B cell (primary cell): ENCODE results near the gene SEPSECS. TPM values are rescaled to one million over a fixed set of nuclear protein-coding genes. Genes with fewer than 3 reads are reported as not detected.

Source experiments
- ATAC-seq: fragments of 200-7000 bp; cut with Tn5 transposase; one replicate; pipeline ENCODE4 v1.10.0; 2021; ENCODE audit warnings: low read depth, mild to moderate bottlenecking, moderate number of reproducible peaks, moderate library complexity
- CTCF ChIA-PET: fragments of 350-600 bp; sonication (Branson Sonifier 250); formaldehyde crosslinking; loops from one replicate; lab custom pipeline; 2021; ENCODE audit warnings: antibody characterized with exemption, inconsistent platforms; lab: Charles Lee
- POLR2A ChIA-PET: fragments of 350-600 bp; sonication (Branson Sonifier 250); formaldehyde crosslinking; loops from one replicate; lab custom pipeline; 2021; ENCODE audit warnings: antibody characterized with exemption; lab: Charles Lee
- DNase-seq: peaks from one replicate; pipeline ENCODE4 v3.0.0; 2013
- H2AFZ ChIP-seq: 2 replicates; pipeline ENCODE4 v1.6.1; 2012; ENCODE audit warnings: mild to moderate bottlenecking, low read depth, low read length; ENCODE audit not compliant: insufficient read depth, poor library complexity, severe bottlenecking
- H3K27ac ChIP-seq, 2 donors: 1 replicate in 1 of 2; 2 replicates in 1 of 2; pipeline ENCODE4 v1.5.1; 2012 to 2013; ENCODE audit warnings: low read length in 2 of 2, mild to moderate bottlenecking in 2 of 2, moderate library complexity in 1 of 2
- H3K27me3 ChIP-seq, 4 experiments: fragments of 200-600 bp in 1 of 4; sonication (generic) in 1 of 4; replicated peaks in 1 of 4; 1 replicate in 2 of 4; 2 replicates in 2 of 4; pipeline versions ENCODE4 v1.6.1 to v1.7.0; 2013 to 2016; ENCODE audit warnings: low read length in 3 of 4, mild to moderate bottlenecking in 2 of 4, mixed read lengths in 1 of 4, moderate library complexity in 1 of 4; ENCODE audit not compliant: insufficient read depth in 4 of 4, control insufficient read depth in 3 of 4; ENCODE audit errors: control extremely low read depth in 1 of 4
- H3K36me3 ChIP-seq, 2 experiments: replicated peaks in 1 of 2; 1 replicate in 1 of 2; 2 replicates in 1 of 2; pipeline versions ENCODE4 v1.6.1 to v1.7.1; 2013; ENCODE audit warnings: low read length in 1 of 2; ENCODE audit not compliant: insufficient read depth in 2 of 2, control insufficient read depth in 1 of 2; ENCODE audit errors: control extremely low read depth in 1 of 2, extremely low read depth in 1 of 2
- H3K4me1 ChIP-seq, 2 donors: fragments of 200-600 bp in 1 of 2; sonication (generic) in 1 of 2; 1 replicate in 1 of 2; 2 replicates in 1 of 2; pipeline versions ENCODE4 v1.5.1 to v1.6.1; 2013 to 2017; ENCODE audit warnings: low read length in 2 of 2; ENCODE audit not compliant: control insufficient read depth in 2 of 2, insufficient read depth in 2 of 2
- H3K4me2 ChIP-seq: replicated peaks from 2 replicates; pipeline ENCODE3; 2012; ENCODE audit warnings: mild to moderate bottlenecking, low read depth, low read length; ENCODE audit not compliant: poor library complexity, severe bottlenecking
- H3K4me3 ChIP-seq, 5 experiments: fragments of 200-600 bp in 1 of 5; sonication (generic) in 1 of 5; 1 replicate in 3 of 5; 2 replicates in 2 of 5; pipeline versions ENCODE4 v1.5.1 to v1.7.0; 2011 to 2016; ENCODE audit warnings: low read length in 4 of 5, mild to moderate bottlenecking in 4 of 5, low read depth in 2 of 5, control low read depth in 1 of 5, moderate library complexity in 1 of 5; ENCODE audit not compliant: insufficient read depth in 1 of 5; ENCODE audit errors: control extremely low read depth in 1 of 5, extremely low read depth in 1 of 5
- H3K79me2 ChIP-seq: fragments of 200-600 bp; sonication (generic); one replicate; pipeline ENCODE4 v1.6.0; 2016; ENCODE audit warnings: low read length; ENCODE audit not compliant: control insufficient read depth, insufficient read depth
- H3K9ac ChIP-seq: fragments of 200-600 bp; sonication (generic); 2 replicates; pipeline ENCODE4 v1.6.1; 2017; ENCODE audit warnings: mild to moderate bottlenecking, low read length, moderate library complexity
- H3K9me3 ChIP-seq, 3 donors: one replicate each; pipeline versions ENCODE4 v1.6.1 to v1.7.1; 2013; ENCODE audit warnings: low read length in 2 of 3; ENCODE audit not compliant: control insufficient read depth in 2 of 3, insufficient read depth in 1 of 3; ENCODE audit errors: control extremely low read depth in 1 of 3
- H4K20me1 ChIP-seq: 2 replicates; pipeline ENCODE4 v1.6.0; 2012; ENCODE audit warnings: mild to moderate bottlenecking, low read length; ENCODE audit not compliant: insufficient read depth, control insufficient read depth, poor library complexity, severe bottlenecking
- H3K27ac Mint-ChIP-seq: one replicate; pipeline ENCODE4 v1.8.0; 2021; ENCODE audit warnings: mixed read lengths
- H3K27me3 Mint-ChIP-seq: one replicate; pipeline ENCODE4 v1.8.0; 2021; ENCODE audit warnings: mixed read lengths
- H3K4me1 Mint-ChIP-seq: one replicate; pipeline ENCODE4 v1.8.0; 2021; ENCODE audit warnings: mixed read lengths
- H3K4me3 Mint-ChIP-seq: one replicate; pipeline ENCODE4 v1.8.0; 2021; ENCODE audit warnings: mixed read lengths
- H3K9me3 Mint-ChIP-seq: one replicate; pipeline ENCODE4 v1.8.0; 2022; ENCODE audit warnings: mixed read lengths; ENCODE audit not compliant: insufficient read depth
- EZH2 ChIP-seq: IDR thresholded peaks from 2 replicates; pipeline ENCODE4 v1.6.1; 2012; ENCODE audit warnings: borderline replicate concordance, low read depth, mild to moderate bottlenecking, moderate library complexity, low read length; ENCODE audit not compliant: insufficient read depth, poor library complexity, severe bottlenecking
- WGBS: methylation state at CpG from one replicate; pipeline ENCODE4 v1.1.5; 2013; ENCODE audit warnings: missing lambda C conversion rate; ENCODE audit not compliant: insufficient coverage; 5-methylcytosine and 5-hydroxymethylcytosine counted together
- intact Hi-C: fragments of 100-400 bp; cut with micrococcal nuclease; formaldehyde crosslinking; loops from one replicate; pipeline ENCODE4 v1.10.0; 2022
- polyA plus RNA-seq: library from polyadenylated mRNA; depleted of rRNA; stranded (reverse); fragments of >200 nt; gene quantifications from 2 replicates; pipeline ENCODE4 v1.2.3, GENCODE V29; 2012
- total RNA-seq, 2 donors: library from RNA; stranded (reverse); fragments of 120-200 nt in 1 of 2; gene quantifications; 1 replicate in 1 of 2; 2 replicates in 1 of 2; pipeline versions ENCODE4 v1.2.3 to v1.2.4, GENCODE V29; 2013 to 2022
- TF ChIP-seq, protein P1 (sequence below): fragments of 200-600 bp; IDR thresholded peaks from one replicate; pipeline ENCODE4 v1.8.0; 2022; ENCODE audit warnings: antibody characterized with exemption, mild to moderate bottlenecking

SEPSECS gene
- total and polyA plus RNA-seq, 2 donors (not counting 1 experiment from before 2014, with no cell fraction given), result 6.2 to 17.0 TPM

DNA sequence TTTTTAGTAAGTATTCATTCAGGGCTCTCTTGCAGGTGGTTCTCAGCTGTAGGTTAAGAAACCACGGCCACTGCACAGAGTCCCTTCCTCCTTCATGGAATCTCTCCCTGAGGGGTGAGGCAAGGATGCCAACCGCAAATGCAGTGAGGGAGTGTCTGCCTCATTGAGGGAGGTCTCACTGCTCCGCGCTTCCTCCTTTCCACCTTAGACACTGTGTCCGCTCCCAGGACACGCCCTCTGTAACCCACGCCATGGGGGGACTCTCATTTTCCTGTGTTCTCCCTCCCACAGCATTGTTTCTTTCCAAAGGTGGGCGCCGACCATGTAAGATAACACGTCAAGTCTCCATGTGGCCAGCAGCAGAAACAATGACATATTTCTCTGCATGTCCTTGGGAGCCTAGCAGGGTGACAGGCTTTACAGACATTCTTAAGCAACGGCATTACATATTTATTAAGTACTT, 63.2 kb downstream of the SEPSECS start:
- Mint-ChIP-seq H3K4me1 (no peaks in the 10 kb centered on the region), H3K27ac (no peak overlapping the region), H3K27me3 (peaks cover 22% of the 10 kb centered on the region), H3K9me3 (peaks cover 11% of the 10 kb centered on the region), H3K4me3 (no peak overlapping the region)
- DNase-seq (no peak), ATAC-seq (no peak)
- intact Hi-C loops, result no loop called here
- POLR2A ChIA-PET, result no interaction called here
- no peak overlapping the region for H3K9ac ChIP-seq
- no peak overlapping the region for H3K27ac ChIP-seq
- no peaks in the 10 kb centered on the region for H3K4me1 ChIP-seq
- CTCF ChIA-PET, result no interaction called here
- H3K27me3 ChIP-seq, result no peaks in the 10 kb centered on the region
- no peaks in the 10 kb centered on the region for H3K79me2 ChIP-seq
- H3K4me2 ChIP-seq, result no peak overlapping the region
- WGBS, result 84% methylated on average over 7 of the region's 11 CpGs
- peaks cover 0 to 26% (median 8%) of the 10 kb centered on the region in 3 donors for H3K9me3 ChIP-seq
- no peaks in the 10 kb centered on the region for H3K36me3 ChIP-seq
- no peaks in the 10 kb centered on the region for H4K20me1 ChIP-seq
- no peak overlapping the region for H2AFZ ChIP-seq
- no peak for TF ChIP-seq EZH2
- TF ChIP-seq, protein P1, sequence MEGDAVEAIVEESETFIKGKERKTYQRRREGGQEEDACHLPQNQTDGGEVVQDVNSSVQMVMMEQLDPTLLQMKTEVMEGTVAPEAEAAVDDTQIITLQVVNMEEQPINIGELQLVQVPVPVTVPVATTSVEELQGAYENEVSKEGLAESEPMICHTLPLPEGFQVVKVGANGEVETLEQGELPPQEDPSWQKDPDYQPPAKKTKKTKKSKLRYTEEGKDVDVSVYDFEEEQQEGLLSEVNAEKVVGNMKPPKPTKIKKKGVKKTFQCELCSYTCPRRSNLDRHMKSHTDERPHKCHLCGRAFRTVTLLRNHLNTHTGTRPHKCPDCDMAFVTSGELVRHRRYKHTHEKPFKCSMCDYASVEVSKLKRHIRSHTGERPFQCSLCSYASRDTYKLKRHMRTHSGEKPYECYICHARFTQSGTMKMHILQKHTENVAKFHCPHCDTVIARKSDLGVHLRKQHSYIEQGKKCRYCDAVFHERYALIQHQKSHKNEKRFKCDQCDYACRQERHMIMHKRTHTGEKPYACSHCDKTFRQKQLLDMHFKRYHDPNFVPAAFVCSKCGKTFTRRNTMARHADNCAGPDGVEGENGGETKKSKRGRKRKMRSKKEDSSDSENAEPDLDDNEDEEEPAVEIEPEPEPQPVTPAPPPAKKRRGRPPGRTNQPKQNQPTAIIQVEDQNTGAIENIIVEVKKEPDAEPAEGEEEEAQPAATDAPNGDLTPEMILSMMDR, result no peak
- H3K4me3 ChIP-seq, result no peak overlapping the region

DNA sequence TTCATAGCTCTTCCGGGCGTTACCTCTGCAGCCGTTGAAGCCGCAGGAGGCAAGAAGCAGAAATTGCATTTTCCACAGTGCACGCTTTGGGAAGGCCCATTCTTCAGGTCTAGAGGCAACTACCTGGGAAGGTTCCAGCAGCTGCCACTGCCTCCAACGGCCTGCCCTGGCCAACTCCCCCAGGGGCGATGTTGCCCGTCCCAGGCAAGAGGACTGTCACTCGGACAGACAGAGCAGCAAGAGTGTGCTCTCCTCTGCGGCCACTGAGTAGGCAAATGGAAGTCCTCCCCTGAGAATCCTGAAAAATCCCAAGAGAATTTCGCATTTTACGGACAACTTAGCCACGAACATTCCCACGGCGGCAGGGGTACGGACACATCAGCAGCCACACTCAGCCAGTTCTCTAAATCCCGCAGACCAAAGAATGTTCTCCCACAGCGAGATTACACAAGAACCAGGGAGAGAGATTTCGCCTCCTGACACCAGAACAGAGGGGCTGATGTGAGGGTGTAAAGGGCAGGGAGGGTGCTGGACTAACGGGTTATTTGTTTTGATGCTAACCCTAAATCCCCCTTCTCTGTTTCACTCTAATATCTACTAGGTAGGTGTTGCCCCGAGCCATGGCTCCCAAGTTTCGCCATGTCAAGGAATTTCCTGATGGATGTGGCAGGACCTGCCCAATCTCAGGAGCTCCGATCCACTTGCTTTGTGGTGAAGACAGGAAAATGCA, 63.8 kb downstream of the SEPSECS start:
- H3K9me3 ChIP-seq, result peaks cover 0 to 21% (median 8%) of the 10 kb centered on the region in 3 donors
- no peaks in the 10 kb centered on the region for H3K79me2 ChIP-seq
- no peak overlapping the region for H2AFZ ChIP-seq
- intact Hi-C loops, result no loop called here
- H3K4me1 Mint-ChIP-seq, result no peaks in the 10 kb centered on the region
- no peaks in the 10 kb centered on the region for H3K4me1 ChIP-seq
- ChIA-PET CTCF (no interaction called here), POLR2A (no interaction called here)
- H3K27ac Mint-ChIP-seq, result no peak overlapping the region
- H3K4me3 ChIP-seq, result no peak overlapping the region
- no peak overlapping the region for H3K27ac ChIP-seq
- H3K4me2 ChIP-seq, result no peak overlapping the region
- no peak for TF ChIP-seq EZH2
- TF ChIP-seq, protein P1, result no peak
- ATAC-seq (no peak), DNase-seq (no peak)
- peaks cover 23% of the 10 kb centered on the region for H3K27me3 Mint-ChIP-seq
- H4K20me1 ChIP-seq, result no peaks in the 10 kb centered on the region
- peaks cover 0 to under 1% (median 0%) of the 10 kb centered on the region in 4 experiments for H3K27me3 ChIP-seq
- WGBS, result 97% methylated on average over 16 of the region's 23 CpGs
- no peak overlapping the region for H3K4me3 Mint-ChIP-seq
- peaks cover 10% of the 10 kb centered on the region for H3K9me3 Mint-ChIP-seq
- H3K36me3 ChIP-seq, result no peaks in the 10 kb centered on the region
- no peak overlapping the region for H3K9ac ChIP-seq
